Fibroblast of skin of back (primary cell): ENCODE results near the gene SIX4. TPM values are rescaled to one million over a fixed set of nuclear protein-coding genes. Genes with fewer than 3 reads are reported as not detected.
"Not testable (repeated sequence)": the region's sequence is repeated elsewhere in the genome, so short reads cannot be mapped to it uniquely, and the experiment has no call there.

ENCODE experiments used
- DNase-seq: peaks from one replicate; pipeline ENCODE4 v3.0.0-alpha.2; 2013
- polyA plus RNA-seq, 2 experiments: library from polyadenylated mRNA; unstranded; fragments of 120-200 nt; gene quantifications; one replicate each; pipeline ENCODE4 v1.2.1, GENCODE V29; 2013; ENCODE audit not compliant: insufficient read length in 2 of 2

The SIX4 gene
- polyA plus RNA-seq (2013, experiment 1 of 2; ENCODE audit: insufficient read length), result 9.7 TPM
- 6.7 TPM for polyA plus RNA-seq (2013, experiment 2 of 2; ENCODE audit: insufficient read length)

DNA sequence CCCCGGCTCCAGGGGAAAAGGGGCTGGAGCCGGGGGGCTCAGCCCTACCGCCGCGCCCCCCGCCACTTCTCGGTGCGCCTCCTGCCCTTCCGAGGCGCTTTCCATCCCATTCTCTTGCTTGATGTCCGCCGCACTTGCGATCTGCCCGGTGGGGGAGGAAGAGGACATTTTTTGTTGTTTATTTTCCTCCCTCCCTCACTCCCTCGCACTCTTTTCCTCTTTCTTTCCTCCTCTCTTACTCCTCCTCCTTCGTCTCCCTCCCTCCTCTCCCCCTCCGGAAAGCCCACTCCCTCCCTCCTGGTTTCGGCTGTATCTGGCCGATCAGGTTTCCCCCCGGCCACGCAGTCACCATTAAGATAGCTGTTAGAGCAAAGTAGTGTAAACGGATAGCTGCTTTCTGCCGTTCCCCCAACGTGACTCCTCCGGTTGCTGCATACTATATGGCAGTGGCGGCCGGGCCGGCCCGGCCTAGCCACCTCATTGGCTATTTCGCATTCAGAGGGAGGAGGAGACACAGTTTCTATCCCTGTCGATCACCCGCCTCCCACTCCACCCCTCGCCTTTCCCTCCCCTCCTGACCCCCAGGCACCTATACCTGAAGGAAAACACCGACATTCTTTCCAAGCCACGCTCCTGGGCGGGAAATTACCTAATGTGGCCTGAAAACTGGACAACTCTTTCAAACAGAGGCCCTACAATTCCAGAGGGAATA is at the start of gene SIX4:
Gene SIX4, minus strand, starts transcription at position 445 of the 712 bp plus-strand sequence. Its CDS starts 277 bp downstream, at position 168.
- peak; percentile 88 for DNase-seq

DNA sequence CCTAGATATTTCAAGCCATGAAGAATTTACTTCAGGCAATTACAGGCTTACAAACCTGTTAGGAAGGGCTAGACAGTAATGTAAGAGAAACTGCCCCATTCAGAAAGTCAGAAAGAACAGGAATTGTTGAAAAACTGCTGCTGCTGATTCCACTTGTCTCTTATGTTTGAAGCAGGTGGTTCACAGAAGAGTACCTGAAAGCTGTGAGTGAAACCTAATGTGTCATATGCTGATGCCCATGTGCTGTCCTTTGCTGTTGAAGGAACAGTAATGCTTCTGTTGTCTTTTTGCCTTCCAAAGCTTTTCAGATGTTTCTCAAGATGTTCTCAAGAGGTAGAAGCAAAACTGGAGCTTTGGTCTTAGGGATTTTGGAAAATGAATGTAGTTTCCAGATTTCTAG is 49.4 kb upstream of the SIX4 start:
- no peak for DNase-seq

DNA sequence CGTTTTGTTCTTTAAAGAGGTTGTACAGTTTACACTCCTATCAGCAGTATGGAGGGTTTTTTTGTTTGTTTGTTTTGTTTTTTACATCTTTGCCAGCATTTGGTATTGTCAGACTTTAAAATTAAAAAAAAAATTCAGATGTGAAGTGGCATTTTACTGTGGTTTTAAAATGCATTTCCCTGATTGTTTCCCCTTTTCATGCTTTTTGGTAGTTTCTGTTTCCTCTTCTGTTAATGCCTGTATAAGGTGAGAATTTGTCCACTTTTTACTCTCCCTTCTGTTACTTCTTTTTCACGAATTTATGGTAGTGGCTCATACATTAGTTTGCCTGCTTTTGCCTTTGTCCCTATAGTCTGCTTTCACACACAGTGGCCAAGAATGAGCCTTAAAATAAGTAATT is 47.0 kb upstream of the SIX4 start:
- DNase-seq, result no peak

DNA sequence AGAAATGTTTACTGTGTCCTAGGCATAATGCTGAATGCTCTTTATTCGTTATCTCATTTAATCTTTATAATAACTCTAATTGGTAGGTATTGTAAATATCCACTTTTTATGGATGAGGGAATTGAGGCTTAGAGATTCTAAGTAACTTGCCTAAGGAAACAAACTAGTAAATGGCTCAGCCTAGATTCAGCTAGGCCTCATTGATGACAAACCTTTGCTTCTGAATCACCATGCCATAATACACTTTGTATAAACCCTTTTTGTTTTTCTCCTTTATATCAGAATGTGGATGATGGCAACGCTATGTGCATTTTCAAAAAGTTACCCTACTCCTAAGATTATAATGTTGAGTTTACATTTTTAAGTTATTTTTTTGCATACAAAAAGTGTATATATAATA is 44.5 kb upstream of the SIX4 start:
- peak; percentile 5 for DNase-seq

DNA sequence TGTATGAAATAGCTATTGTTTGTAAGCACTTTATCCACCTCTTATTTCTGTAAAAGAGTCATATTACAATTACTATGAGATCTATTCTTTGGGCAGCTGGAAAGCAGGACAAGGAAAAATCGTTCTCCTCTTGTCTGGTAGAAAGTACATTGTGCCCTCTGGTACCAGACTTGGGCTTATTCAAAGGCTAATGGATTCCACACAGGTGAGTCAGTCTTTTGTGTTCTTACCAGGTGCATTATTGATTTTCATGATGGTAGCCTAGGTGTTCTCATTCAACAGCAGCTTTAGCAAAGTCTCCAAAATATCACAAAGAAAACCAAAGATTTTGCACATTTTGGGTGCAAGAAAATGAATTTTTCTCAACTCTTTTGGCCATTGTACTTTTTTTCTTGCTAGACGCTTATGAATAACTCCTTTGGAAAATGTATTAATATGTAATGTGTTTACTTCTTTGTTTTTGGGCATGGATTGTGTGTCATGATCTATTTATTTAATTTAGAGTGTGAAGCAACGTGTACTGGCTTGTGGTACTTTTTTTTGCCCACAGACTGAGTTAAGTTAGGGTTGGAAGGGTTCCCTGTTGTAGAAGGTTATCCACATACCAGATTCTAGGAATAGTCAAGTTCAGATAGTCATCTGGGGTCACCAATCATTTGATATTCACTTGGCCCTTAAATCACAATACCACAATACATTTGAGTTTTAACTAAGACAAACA is 36.7 kb upstream of the SIX4 start:
- DNase-seq, result no peak

DNA sequence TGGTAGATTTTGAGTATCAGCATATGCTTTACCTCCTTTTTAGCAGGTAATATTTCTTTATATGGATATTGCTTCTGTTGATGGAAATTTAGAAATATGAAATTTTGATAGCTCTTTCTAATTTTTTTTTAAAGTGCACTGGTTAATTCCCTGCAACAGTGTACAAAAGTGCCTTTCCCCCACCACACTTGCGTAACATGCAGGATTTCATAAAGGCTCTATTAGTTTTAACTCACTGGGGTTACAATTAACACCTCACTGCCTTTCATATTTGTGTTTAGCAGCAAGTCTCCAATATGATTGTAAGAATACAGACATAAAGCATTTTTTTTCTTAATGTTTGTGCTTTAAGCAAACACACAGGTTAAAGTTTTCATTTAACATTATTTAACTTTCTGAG is 36.1 kb upstream of the SIX4 start:
- no peak for DNase-seq

DNA sequence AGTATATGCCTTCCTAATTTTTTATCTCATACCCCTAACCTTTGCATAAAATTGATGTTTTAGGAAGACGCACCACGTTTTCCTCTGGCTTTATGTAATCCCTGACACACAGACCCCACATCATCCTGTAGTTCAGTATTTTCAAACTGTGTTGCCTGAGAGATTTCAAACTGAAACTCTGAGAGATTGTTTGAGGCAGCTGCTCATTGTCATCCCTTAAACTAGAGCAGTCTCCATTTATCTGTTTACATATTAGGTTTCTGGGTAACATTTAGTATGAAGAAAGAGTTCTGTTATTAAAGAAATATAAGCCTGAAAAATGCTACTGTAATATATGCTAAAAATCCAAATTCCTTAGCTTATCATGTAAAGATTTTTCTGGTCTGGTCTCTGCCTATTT is 34.7 kb upstream of the SIX4 start:
- no peak for DNase-seq

DNA sequence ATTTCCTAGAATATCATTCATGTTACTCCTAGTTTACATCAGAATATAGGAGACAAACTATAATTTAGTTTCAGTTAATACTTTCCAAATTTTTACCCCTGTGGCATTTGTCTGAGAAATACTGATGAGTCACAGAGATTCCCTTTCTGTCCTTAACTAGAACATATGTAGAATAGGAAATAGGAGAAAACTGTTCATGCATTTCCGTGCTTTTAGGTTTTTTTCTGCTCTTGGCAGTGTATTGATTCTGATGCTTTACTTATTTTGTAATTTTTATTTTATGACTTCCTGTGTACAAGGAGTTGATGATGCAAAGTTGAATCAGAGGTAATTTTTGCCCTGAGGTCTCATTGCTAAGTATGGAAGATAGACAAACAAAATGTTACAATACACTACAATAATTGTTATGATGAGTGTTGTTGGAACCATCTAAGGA is 33.4 kb upstream of the SIX4 start:
- peak; percentile 61 for DNase-seq

DNA sequence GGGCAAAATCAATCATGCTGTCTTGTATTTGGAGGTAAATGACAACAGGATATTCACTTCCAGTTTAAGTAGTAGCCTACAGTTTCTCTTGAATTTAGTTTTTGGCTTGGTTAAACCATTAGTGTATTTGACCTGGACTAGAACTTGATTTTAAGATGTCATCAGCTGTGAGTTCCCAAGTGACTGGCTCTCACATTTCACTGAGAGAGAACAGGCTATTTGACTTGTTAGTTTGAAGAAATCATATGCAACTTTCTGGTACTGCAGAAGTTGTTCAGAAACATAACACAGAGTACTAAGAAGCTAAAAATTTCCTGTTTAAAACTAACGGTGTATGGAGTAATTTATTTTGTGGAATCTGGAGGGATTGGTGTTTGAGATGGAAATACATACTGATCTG is 32.7 kb upstream of the SIX4 start:
- peak; percentile 12 for DNase-seq

DNA sequence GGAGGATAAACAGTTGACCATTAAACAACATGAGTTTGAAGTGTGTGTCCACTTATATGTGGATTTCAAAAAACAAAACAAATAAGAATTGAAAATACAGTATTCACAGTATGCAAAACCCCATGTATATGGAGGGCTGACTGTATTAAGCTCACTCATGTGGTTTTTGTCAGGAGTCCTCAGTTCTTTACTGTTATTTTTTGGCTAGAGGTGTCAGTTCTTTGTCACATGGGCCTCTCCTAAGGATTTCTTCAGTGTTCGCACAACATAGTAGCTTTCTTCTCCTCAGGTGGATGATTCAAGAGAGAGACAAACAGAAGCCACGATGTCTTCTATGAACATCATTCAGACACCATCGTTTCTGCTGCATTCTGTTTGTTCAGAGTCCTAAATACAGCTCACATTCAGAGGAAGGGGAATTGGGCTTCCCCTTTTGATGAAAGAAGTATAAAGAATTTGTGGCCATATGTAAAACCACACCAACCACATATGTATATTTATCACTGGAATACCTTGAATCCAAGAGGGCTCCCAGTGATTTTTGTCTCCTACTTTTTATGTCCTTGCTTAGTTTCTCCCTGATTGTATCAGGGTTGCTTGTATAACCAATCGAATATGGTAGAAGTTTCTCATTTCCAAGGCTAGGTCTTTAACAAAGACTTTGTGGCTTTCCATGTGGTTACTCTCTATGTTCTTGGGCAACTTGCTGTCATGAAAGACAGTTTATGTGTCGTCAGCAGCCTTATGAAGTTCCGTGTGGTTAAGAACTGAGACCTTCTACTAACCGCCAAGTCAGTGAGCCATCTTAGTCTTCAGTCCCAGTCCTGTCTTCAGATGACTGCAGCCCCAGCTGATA is 29.3 kb upstream of the SIX4 start:
- no peak for DNase-seq

DNA sequence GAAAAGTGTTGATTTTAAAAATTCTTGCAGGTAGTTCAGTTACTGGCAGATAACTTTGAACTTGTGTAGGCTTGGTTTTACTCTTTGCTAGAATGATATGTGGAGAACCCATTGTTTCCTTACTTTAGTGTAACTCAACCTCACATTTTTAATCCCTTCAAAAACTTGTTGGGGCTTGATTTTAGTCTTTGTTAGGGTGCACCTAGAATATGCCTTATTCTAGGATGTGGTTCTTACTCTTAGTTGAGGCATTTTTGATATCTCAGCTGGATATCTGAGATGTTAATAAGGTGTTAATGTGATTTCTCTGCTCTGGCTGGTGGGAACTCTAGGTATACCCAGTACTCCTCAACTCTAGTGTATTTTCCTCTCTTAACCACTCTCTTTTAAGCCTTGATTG is 20.4 kb upstream of the SIX4 start:
- no peak for DNase-seq

DNA sequence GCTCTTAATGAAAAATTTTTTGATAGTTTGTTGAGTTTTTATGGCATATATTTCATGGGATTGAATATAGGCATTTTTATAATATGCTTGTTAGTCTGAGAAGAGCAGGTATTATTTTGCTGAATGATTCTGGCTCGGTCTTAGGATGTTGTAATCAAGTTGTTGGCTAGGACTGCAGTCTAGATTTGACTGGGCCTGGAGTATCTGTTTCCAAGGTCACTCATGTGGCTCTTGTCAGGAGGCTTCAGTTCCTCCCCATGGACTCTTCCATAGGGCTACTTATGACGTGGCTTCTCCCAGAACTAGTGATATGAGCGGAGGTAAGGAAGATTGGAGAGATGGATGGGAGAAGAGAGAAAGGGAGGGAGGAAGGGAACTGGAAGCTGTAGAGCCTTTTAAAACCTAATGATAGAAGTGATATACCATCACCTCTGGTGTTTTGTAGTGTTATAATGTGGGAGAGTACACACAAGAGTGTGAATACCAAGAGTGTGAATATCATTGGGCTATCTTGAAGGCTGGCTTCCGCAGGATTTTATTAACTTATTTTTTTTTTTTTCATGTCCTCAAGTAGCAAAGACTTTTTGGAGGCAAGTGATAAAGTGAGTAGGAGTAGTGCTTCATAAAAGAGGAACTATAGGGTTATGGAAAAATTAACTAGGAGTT is 14.8 kb upstream of the SIX4 start:
- no peak for DNase-seq

DNA sequence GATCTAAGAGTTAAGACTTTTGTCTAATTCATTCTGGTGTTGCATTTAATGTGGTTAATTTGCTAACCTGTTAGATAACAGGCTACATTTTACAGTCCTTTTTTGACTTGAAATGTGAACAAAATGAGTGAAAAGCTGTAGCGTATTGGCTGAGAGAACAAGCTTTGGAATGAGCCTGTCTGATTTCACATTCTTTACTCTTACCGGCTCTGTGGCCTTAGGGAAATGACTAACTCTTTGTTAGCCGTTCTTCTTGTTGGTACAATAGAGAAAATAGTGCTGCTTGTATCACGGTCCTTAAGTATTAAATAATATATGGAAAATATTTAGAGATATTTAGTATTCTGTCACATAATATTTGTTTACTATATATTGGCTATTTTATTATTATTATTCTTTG is 12.3 kb upstream of the SIX4 start:
- peak; percentile 81 for DNase-seq

DNA sequence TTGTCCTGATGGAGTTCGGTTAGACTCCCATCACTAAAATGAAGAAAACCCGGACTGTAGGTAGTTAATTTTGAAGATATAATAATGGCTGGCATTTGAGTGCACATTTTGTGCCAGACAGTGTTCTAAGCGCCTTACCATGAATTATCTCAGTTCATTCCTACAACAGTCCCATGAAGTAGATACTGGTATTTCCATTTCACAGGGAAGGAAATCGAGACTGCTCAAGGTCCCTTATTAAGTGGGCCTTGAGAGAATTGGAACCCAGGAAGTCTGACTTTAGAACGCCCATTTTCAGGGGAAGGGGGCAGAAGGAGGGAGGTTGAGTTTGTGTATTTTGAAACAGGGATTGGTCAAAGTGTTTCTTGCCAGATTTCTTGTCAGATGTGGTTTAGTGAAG is 11.3 kb upstream of the SIX4 start:
- no peak for DNase-seq

DNA sequence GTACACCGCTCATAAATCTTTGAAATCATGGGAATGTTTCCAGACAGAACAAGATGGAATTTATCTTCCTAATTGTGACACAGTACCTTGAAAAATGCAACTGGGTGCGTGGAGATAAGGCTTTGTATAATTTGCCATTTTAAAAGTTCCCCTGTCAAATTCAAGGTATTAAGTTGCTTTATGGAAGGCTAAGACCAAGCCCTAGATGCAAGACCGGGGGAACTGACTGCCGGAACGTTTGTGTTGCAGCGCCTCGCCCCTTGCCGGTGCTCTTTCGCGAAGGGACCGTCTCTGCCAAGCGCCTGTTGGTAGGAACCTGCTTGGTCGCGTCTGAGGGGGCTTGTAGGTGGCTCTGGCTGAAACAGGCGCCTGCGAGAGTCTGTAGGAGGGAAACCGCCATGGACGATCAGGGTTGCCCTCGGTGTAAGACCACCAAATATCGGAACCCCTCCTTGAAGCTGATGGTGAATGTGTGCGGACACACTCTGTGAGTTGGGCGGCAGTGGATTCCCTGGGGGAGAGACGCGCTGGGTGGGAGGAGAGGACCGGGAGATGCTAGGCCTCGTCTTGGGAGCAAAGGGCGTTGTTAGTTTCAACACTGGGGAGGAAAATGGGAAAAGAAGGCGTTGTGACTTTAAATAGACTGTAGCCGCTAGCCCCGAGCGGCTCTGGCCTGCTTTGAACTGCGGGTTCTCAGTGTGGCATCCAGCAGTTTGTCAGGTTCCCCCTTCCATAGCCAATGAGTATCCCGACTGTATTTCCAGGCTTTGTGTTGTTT is 10.5 kb upstream of the SIX4 start, which contains the start of gene MNAT1:
Gene MNAT1, plus strand, starts transcription at position 297 of the 778 bp plus-strand sequence. Its CDS starts 102 bp downstream, at position 399.
- peak; percentile 82 for DNase-seq

DNA sequence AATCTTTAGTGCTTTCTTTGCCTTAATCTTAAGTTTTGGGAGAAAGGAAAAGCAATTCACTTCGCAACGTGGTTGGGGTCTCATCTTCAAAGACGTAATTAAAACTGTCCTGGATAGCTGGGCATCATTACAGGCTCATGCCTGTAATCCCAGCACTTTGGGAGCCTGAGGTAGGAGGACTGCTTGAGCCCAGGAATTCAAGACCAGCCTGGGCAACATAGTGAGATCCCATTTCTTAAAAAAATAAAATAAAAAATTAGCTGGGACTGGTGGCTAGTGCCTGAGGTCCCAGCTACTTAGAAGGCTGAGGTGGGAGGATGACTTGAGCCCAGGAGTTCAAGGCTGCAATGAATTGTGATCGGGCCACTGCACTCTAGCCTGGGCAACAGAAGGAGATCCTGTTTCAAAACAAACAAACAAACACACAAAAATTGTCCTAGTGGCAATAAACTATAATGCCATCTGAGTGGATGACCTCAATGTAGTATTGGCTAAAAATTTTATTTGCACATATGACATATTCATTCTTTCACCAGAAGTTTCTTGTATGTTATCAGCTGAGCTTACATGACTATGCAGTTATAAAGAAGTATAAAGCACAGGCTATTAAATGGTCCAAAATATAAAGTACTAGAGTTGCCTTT is 8.8 kb upstream of the SIX4 start:
- no peak for DNase-seq

DNA sequence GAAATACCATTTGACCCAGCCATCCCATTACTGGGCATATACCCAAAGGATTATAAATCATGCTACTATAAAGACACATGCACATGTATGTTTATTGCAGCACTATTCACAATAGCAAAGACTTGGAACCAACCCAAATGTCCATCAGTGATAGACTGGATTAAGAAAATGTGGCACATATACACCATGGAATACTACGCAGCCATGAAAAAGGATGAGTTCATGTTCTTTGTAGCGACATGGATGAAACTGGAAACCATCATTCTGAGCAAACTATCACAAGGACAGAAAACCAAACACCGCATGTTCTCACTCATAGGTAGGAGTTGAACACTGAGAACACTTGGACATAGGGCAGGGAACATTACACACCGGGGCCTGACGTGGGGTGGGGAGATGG is 7.1 kb upstream of the SIX4 start:
- not testable (repeated sequence) for DNase-seq

DNA sequence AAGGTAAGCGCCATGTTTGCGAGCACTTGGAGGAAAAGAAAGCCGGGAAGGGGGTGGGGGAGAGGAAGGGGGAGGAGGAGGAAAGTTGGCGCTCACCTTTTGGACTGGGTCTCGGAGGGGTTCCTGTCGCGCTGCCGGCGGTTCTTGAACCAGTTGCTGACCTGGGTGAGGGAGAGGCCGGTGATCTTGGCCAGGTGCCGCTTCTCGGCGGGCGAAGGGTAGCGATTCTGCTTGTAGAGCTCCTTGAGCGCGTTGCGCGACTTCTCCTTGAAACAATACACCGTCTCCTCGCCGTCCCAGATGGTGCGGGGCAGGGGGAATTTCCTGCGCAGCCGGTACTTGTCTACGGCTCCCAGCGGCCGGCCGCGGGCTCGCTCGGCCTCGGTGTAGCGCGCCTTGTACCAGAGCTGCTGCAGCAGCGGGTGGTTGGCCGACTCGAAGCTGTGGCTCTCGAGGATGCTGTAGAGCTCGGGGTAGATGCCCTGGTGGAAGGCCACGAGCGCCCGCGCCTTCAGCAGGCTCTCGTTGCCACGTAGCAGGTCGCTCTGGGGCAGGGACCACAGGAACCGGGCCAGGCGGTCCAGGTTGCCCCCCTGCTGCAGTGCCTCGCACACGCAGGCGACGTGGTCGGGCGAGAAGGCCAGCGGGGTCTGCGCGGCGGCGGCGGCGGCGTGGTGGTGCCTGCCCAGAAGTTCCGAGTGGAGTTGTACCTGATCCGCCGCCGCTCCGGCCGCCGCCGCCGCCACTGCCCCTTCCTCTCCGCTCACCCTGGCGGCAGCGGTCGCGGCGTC is 840 bp downstream of the SIX4 start:
- DNase-seq, result peak; percentile 51

DNA sequence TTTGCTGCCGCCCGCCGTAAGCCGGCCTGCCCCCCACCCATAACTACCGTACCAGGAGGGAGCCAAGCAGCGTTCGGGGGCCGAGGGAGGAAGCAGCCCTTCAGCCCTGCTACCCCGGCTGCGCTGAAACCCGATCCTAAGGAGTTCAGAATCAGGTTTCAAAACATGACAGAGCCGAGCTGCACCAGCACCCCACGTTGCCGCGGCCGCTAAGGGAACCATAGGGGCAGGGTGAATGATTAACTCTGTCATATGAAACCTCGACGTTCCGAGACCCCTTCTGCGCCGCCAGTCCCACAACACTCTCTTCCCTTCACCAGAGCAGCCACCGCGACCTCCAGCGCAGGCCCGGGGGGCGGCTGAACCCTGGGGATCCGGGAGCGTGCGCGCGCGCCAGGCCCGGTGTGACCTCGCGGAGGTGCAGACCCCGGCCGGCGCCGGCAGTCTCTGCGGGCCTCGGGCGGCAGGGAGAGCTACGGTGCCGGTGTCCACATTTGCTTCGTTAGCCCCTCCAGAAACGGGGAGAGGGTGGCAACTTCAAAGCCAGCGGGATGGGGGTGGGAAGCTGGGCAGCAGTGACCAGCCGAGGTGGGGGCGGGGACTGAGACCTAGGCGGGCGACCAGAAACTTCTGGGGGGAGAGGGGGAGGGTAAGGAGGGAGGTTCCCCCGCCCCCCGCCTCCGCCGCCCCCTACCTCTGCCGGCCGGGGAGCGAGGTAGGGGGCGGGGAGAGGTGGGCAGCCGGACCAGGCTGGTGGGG is 1.6 kb downstream of the SIX4 start:
- DNase-seq, result peak; percentile 70

DNA sequence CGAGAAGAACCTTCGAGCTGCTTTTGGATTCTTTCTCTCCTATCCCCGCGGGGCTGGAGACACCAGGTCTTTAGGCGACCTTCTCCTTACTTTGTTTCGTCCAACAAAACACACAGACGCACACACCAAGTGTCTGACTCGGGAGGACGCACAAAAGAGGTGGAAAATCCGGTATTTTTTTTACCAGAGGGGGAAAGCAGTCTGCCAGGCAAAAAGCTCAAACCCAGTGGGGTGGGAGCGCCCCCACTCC is 2.1 kb downstream of the SIX4 start:
- DNase-seq, result no peak
